HepG2 (cell line): ENCODE results near the gene KIAA2012. TPM values are rescaled to one million over a fixed set of nuclear protein-coding genes. Genes with fewer than 3 reads are reported as not detected.

Experiments
- ATAD3A ChIP-seq: sonication (generic); formaldehyde crosslinking; IDR thresholded peaks from 2 replicates; pipeline ENCODE4 v1.4.0; 2020; ENCODE audit warnings: missing genetic modification reagents
- BCL6 ChIP-seq: IDR thresholded peaks from 2 replicates; pipeline ENCODE4 v1.6.1; 2016; ENCODE audit warnings: missing genetic modification reagents, missing compliant biosample characterization
- DNMT3B ChIP-seq: conservative IDR thresholded peaks from 2 replicates; pipeline ENCODE4 v1.6.1; 2016; ENCODE audit warnings: missing biosample characterization, control low read depth
- MAFK ChIP-seq, 2 experiments: IDR thresholded peaks in 1 of 2; conservative IDR thresholded peaks in 1 of 2; 2 replicates each; pipeline ENCODE4 v1.6.1; 2011; ENCODE audit warnings: improper control_type of control experiment in 2 of 2, low read length in 2 of 2
- MED1 ChIP-seq: sonication (generic); formaldehyde crosslinking; IDR thresholded peaks from 2 replicates; pipeline ENCODE4 v1.4.0; 2020; ENCODE audit warnings: missing genetic modification reagents
- RFXANK ChIP-seq: IDR thresholded peaks from 2 replicates; pipeline ENCODE4 v1.6.1; 2016
- SAFB2 ChIP-seq: sonication (generic); formaldehyde crosslinking; IDR thresholded peaks from 2 replicates; pipeline ENCODE4 v1.5.1; 2020; ENCODE audit warnings: missing genetic modification reagents, low read depth, mild to moderate bottlenecking, borderline replicate concordance
- TAF15 ChIP-seq: fragments of 200-400 bp; formaldehyde crosslinking; IDR thresholded peaks from one replicate; pipeline ENCODE4 v1.6.1; 2018; ENCODE audit warnings: mild to moderate bottlenecking, low read depth, low read length; ENCODE audit not compliant: poor library complexity, severe bottlenecking
- TARDBP ChIP-seq: sonication (generic); formaldehyde crosslinking; IDR thresholded peaks from 2 replicates; pipeline ENCODE4 v1.8.0; 2022; ENCODE audit warnings: mild to moderate bottlenecking, missing genetic modification reagents
- TEAD3 ChIP-seq: optimal IDR thresholded peaks from 2 replicates; pipeline ENCODE3; 2016; ENCODE audit warnings: borderline replicate concordance
- ZNF235 ChIP-seq: sonication (generic); formaldehyde crosslinking; IDR thresholded peaks from 2 replicates; pipeline ENCODE4 v1.8.1; 2023; ENCODE audit warnings: mild to moderate bottlenecking, missing genetic modification reagents, borderline replicate concordance
- ZNF333 ChIP-seq: sonication (generic); formaldehyde crosslinking; IDR thresholded peaks from 2 replicates; pipeline ENCODE4 v1.4.0; 2020; ENCODE audit warnings: mild to moderate bottlenecking, missing genetic modification reagents, borderline replicate concordance
- ZNF674 ChIP-seq: sonication (generic); formaldehyde crosslinking; IDR thresholded peaks from 2 replicates; pipeline ENCODE4 v1.5.0; 2020; ENCODE audit warnings: low read depth, mild to moderate bottlenecking, missing genetic modification reagents
- ZNF768 ChIP-seq: sonication (generic); formaldehyde crosslinking; IDR thresholded peaks from 2 replicates; pipeline ENCODE4 v1.4.0; 2020; ENCODE audit warnings: missing genetic modification reagents
- ZNF781 ChIP-seq: sonication (generic); formaldehyde crosslinking; IDR thresholded peaks from 2 replicates; pipeline ENCODE4 v1.5.1; 2020; ENCODE audit warnings: borderline replicate concordance, mild to moderate bottlenecking, missing genetic modification reagents; ENCODE audit errors: not compliant biosample characterization
- ZNF788 ChIP-seq: sonication (generic); formaldehyde crosslinking; IDR thresholded peaks from 2 replicates; pipeline ENCODE4 v1.5.0; 2020; ENCODE audit warnings: mild to moderate bottlenecking, missing genetic modification reagents, borderline replicate concordance
- polyA plus RNA-seq, 8 experiments: library from polyadenylated mRNA; depleted of rRNA in 3 of 8; stranded (reverse) in 7 of 8; unstranded in 1 of 8; fragments of >200 nt; fragmentation: Illumina TruSeq in 4 of 8; extraction: Trizol in 4 of 8; gene quantifications; 2 replicates each; pipeline versions ENCODE4 v1.2.1 to v1.2.3, GENCODE V29; 2011 to 2016; ENCODE audit warnings: low read depth in 4 of 8, missing spikeins in 1 of 8, mixed read lengths in 1 of 8; ENCODE audit not compliant: insufficient read depth in 1 of 8
- total RNA-seq, 5 experiments: library from RNA; depleted of rRNA; stranded (reverse); fragments of >200 nt; fragmentation: Illumina TruSeq; extraction: Trizol; gene quantifications; 2 replicates each; pipeline ENCODE4 v1.2.3, GENCODE V29; 2016; ENCODE audit warnings: low read depth in 1 of 5
- TF ChIP-seq, protein P1 (sequence below): sonication (generic); formaldehyde crosslinking; IDR thresholded peaks from 2 replicates; pipeline ENCODE4 v1.4.0; 2020; ENCODE audit warnings: low read depth, missing genetic modification reagents
- TF ChIP-seq, protein P2 (sequence below): sonication (generic); formaldehyde crosslinking; IDR thresholded peaks from 2 replicates; pipeline ENCODE4 v1.4.0; 2020; ENCODE audit warnings: mild to moderate bottlenecking, missing genetic modification reagents
- TF ChIP-seq, protein P3 (sequence below): sonication (generic); formaldehyde crosslinking; IDR thresholded peaks from 2 replicates; pipeline ENCODE4 v1.5.0; 2020; ENCODE audit warnings: missing genetic modification reagents, mild to moderate bottlenecking, borderline replicate concordance
- TF ChIP-seq, protein P4 (sequence below): IDR thresholded peaks from 2 replicates; pipeline ENCODE4 v1.6.1; 2016; ENCODE audit warnings: missing compliant biosample characterization, missing genetic modification reagents, borderline replicate concordance

KIAA2012 gene
- total and polyA plus RNA-seq, 2 of the 13 experiments (the other 11 are each of a cell fraction or from before 2014, with no cell fraction given), result not detected

DNA sequence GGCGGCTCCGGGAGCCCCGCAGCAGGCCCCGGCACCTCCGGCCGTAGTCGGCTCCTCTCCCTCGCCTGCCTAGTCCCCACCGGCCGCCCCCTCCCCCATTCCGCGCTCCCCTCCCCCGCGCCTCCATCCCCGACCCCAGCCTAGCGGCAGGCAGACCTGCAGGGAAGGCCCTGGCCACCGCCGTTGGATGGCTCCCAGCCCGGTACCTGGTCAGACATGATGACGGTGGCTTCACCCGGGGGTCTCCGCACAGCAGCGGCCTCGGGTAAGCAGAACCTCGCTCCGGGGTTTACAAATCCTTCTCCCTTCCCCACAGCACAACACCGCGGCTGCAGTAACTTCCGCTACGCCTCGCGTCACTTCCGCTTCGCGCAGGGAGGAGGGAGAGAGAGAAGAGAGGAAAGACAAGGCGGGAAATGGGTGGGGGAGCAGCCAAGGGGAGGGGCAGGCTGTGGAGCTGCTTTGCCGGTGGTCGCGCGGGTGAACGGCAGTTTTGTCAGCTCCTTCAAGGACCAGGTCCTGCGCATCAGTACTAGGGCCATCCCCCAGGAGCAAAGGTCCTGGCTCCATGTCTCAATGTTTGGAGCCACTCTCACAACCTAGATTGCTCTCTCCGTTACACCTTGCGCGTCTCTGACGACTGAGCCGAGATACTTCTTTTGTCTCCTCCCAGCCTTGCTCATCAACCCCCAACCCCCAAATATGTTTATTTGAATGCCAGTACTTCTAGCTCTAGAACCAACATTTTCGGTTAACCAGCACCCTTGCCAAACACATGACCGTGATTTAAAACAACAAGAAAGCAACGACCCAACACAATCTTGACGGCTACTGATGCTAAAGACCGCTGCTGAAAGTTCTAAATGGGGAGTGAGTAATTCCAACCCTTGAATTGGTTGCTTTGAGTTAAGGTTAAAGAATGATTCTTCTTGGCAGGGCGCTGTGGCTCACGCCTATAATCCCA lies 165.5 kb downstream of the KIAA2012 start, which contains the start of gene SUMO1 (continued):
- TF ChIP-seq, protein P1, sequence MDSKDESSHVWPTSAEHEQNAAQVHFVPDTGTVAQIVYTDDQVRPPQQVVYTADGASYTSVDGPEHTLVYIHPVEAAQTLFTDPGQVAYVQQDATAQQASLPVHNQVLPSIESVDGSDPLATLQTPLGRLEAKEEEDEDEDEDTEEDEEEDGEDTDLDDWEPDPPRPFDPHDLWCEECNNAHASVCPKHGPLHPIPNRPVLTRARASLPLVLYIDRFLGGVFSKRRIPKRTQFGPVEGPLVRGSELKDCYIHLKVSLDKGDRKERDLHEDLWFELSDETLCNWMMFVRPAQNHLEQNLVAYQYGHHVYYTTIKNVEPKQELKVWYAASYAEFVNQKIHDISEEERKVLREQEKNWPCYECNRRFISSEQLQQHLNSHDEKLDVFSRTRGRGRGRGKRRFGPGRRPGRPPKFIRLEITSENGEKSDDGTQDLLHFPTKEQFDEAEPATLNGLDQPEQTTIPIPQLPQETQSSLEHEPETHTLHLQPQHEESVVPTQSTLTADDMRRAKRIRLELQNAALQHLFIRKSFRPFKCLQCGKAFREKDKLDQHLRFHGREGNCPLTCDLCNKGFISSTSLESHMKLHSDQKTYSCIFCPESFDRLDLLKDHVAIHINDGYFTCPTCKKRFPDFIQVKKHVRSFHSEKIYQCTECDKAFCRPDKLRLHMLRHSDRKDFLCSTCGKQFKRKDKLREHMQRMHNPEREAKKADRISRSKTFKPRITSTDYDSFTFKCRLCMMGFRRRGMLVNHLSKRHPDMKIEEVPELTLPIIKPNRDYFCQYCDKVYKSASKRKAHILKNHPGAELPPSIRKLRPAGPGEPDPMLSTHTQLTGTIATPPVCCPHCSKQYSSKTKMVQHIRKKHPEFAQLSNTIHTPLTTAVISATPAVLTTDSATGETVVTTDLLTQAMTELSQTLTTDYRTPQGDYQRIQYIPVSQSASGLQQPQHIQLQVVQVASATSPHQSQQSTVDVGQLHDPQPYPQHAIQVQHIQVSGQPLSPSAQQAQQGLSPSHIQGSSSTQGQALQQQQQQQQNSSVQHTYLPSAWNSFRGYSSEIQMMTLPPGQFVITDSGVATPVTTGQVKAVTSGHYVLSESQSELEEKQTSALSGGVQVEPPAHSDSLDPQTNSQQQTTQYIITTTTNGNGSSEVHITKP, result no peak
- TF ChIP-seq ZNF768 (0 out of 2 replicates have a peak, but pooled peaks have one; percentile 13), MAFK (conservative IDR thresholded peaks at IDR 0.05 in 1 of 2, IDR thresholded peaks at IDR 0.05 in 1 of 2; ENCODE audit: low read length in 2 of 2) (no peak), TAF15 (no peak), ZNF788 (CRISPR knock-in tag) (peak; percentile 80), ZNF781 (CRISPR knock-in tag) (peak; percentile 19), ZNF674 (0 out of 2 replicates have a peak, but pooled peaks have one; percentile 67), ATAD3A (no peak), ZNF235 (CRISPR knock-in tag) (peak; percentile 89; the same call in 1 of the 2 replicates), BCL6 (CRISPR knock-in tag) (peak; percentile 18; the same call in 1 of the 2 replicates), TEAD3 (CRISPR knock-in tag) (peak; percentile 50), ZNF333 (CRISPR knock-in tag) (peak; percentile 98), DNMT3B (no peak; the same call in 1 of the 2 replicates), MED1 (CRISPR knock-in tag) (peak; percentile 40; the same call in 1 of the 2 replicates), TARDBP (peak; percentile 79), RFXANK (no peak), SAFB2 (CRISPR knock-in tag) (peak; percentile 37; the same call in 1 of the 2 replicates)
- TF ChIP-seq, protein P2, sequence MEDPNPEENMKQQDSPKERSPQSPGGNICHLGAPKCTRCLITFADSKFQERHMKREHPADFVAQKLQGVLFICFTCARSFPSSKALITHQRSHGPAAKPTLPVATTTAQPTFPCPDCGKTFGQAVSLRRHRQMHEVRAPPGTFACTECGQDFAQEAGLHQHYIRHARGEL (CRISPR knock-in tag), result peak; percentile 87; the same call in 1 of the 2 replicates
- TF ChIP-seq, protein P3, sequence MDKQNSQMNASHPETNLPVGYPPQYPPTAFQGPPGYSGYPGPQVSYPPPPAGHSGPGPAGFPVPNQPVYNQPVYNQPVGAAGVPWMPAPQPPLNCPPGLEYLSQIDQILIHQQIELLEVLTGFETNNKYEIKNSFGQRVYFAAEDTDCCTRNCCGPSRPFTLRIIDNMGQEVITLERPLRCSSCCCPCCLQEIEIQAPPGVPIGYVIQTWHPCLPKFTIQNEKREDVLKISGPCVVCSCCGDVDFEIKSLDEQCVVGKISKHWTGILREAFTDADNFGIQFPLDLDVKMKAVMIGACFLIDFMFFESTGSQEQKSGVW (CRISPR knock-in tag), result 0 out of 2 replicates have a peak, but pooled peaks have one; percentile 22
- TF ChIP-seq, protein P4, sequence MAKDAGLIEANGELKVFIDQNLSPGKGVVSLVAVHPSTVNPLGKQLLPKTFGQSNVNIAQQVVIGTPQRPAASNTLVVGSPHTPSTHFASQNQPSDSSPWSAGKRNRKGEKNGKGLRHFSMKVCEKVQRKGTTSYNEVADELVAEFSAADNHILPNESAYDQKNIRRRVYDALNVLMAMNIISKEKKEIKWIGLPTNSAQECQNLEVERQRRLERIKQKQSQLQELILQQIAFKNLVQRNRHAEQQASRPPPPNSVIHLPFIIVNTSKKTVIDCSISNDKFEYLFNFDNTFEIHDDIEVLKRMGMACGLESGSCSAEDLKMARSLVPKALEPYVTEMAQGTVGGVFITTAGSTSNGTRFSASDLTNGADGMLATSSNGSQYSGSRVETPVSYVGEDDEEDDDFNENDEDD (CRISPR knock-in tag), result peak; percentile 99
